Occipital lobe (tissue), 2 donors: ENCODE measurements around the gene NAV1. TPM values are rescaled to one million over a fixed set of nuclear protein-coding genes. Genes with fewer than 3 reads are reported as not detected.

ENCODE experiments used
- DNase-seq: peaks from one replicate; lab custom pipeline; 2025; lab: John Stamatoyannopoulos, UW
- total RNA-seq: library from RNA; depleted of rRNA; stranded (reverse); fragments of >200 nt; gene quantifications from one replicate; pipeline ENCODE4 v1.2.3, GENCODE V29; 2014

NAV1 gene
- total RNA-seq, 1 donor from 2014 or later, result 38.8 TPM

DNA sequence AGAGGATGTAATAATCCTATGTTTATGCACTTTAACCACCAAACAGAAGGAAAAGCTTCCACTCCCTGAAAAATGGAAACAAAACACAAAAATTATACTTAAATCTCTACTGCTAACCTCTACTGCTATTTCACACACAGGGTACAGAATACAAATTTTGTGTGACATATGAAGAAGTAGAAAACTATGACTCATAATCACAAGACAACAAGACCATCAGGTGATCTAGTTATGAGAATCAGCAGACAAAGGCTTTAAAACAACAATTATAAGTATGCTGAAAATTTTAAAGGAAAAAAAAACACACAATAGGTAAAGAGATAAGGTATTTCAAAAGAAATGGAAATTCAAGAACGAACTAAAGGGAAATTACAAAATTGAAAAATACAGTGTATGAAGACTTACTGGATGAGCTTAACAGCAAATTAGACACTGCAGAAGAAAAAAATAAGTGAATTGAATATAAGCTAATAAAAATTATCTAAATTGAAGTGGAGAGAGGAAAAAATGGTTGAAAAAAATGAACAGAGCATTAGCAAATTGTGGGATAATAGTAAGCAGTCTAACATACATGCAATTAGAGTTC is 13.6 kb upstream of the NAV1 start:
- no peak for DNase-seq

GRCh38 chr1:201527879-201528278 is 11.0 kb upstream of the NAV1 start:
- DNase-seq, result no peak

DNA sequence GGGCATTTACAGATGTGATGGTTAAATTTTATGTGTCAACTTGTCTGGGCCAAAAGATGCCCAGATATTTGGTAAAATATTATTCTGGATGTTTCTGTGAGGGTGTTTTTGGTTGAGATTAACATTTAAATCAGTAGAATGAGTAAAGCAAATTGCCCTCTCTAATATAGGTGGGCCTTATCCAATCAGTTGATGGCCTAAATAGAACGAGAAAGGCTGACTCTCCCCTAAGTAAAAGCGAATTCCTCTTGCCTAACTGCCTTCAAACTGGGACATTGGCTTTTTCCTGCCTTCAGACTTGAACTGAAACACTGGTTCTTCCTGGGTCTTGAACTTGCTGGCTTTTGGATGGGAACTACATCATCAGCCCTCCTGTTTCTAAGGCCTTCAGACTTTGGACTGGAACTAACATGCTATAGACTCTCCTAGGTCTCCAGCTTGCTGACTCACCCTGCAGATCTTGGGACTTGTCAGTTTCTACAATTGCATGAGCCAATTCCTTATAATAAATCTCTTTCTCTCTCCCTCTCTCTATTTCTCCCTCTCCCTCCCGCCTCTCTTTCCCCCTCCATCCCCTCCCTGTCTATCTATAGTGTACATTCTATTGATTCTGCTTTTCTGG is 10.2 kb upstream of the NAV1 start:
- DNase-seq, result no peak

GRCh38 chr1:201530741-201531531 is 8.0 kb upstream of the NAV1 start:
- peak; percentile 78 for DNase-seq

DNA sequence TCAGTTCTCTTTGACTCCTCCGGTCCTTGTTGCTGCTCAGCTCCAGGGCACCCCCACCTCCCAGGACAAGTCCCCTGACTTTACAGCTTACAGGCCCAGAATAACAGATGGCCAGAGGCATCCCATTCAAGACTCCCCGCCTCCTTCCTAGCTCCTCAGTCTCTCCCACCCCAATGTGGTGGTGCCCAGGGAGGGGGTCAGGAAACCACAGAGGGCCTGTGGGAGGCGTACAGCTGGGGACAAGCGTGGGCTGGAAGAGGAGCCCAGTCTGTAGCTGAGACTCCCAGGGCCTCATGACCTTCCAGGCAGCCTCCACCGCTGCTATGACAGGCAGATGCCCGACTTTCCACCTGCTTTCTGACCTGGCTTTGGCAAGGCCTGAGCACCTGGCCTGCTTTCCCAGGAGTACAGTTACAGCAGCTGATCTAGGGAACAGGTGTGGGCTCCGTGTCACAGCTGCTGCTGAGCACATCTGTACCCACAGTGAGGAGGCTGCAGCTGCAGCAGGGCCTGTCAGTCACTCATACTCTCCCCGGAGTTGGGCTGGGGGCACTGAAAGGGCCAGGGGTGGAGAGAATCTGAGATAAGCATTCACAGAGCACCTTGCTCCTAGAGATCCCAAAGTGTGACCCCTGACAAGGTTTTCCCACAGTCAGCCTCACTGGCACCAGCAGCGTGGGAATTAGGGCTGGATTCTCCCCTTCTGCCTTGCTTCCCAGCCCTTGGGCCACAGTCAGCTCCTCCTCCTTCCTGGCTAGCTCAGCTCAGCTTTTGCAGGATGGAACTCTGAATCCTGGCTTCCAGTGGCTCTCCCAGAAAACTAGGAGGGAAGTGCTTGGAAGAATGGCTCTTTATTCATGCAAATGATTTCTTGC is 7.1 kb upstream of the NAV1 start:
- DNase-seq, result no peak

- DNase-seq, result no peak
Measured at GRCh38 chr1:201533836-201534235, 5.1 kb upstream of the NAV1 start.

GRCh38 chr1:201535046-201535918 is 3.6 kb upstream of the NAV1 start:
- no peak for DNase-seq

DNA sequence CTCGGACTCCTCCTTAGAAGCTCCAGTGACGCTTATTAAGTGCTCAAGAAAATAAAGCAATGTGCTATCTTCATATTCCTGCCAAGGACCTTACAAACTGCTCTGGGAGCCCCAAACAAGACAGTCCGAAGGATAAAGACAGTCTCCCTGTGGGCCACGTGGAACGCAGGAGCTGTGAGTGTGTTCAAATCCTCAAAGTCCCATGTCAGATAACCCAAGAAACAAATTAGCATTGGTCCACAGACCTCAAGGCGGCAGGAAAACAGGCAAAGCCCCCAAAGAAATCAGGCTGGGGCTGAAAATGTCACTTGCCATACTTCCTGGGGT is 3.0 kb upstream of the NAV1 start:
- no peak for DNase-seq

DNA sequence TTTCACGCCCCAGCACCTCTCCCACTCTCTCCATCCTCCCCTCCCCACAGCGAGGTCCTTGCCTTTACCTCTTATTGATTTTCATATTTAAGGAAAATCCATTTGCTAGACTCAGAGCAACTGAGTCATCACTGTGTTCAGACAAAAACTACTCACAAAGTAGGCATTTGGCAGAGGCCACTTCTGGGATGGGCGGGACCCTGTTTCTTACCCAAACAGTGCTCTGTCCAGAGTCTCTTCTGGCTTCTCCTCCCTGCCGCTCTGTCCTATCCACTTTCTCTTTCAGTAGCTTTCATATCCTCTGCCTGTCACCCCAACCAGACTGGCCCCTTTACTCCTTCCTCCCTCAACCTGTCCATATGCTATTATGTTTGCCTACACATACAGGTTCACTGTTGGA is 2.4 kb upstream of the NAV1 start:
- DNase-seq, result no peak

DNA sequence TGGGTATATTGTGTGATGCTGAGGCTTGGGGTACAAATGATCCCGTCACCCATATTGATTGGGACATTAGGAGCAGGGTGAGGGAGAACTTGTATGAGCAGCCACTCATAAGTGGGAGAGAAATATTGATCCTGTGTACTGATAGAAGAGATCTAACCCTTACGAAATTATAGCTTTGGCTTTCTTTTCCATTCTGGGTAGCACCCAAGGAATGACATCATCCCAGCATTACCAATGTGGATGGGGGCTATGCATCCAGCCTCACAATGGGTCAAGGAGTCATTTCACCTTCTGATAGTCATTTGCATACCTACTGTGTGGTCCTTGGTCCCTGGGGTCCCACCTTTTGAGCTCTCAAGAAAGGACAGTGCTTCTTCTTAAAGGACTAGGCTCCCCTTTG is 1.9 kb upstream of the NAV1 start:
- no peak for DNase-seq

DNA sequence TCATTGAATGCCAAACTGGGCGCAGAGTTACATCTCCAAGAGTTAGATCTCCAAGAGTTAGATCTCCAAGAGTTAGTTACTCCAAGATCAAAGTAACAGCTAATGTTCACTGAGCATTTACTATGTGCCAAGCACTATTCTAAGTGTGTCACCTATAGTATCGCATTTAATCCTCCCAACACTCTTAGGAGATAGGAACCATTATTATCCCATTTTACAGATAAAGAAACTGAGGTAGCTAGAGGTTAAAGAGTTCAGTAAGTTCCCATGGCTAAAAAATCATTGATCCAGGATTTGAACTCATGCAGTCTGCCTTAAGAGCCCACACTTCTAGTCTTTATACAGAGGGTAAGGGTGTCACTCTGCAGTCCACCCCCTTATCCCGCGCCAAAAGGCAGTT is 1.5 kb upstream of the NAV1 start:
- no peak for DNase-seq

GRCh38 chr1:201537891-201538611 is 876 bp upstream of the NAV1 start:
- DNase-seq, result no peak

DNA sequence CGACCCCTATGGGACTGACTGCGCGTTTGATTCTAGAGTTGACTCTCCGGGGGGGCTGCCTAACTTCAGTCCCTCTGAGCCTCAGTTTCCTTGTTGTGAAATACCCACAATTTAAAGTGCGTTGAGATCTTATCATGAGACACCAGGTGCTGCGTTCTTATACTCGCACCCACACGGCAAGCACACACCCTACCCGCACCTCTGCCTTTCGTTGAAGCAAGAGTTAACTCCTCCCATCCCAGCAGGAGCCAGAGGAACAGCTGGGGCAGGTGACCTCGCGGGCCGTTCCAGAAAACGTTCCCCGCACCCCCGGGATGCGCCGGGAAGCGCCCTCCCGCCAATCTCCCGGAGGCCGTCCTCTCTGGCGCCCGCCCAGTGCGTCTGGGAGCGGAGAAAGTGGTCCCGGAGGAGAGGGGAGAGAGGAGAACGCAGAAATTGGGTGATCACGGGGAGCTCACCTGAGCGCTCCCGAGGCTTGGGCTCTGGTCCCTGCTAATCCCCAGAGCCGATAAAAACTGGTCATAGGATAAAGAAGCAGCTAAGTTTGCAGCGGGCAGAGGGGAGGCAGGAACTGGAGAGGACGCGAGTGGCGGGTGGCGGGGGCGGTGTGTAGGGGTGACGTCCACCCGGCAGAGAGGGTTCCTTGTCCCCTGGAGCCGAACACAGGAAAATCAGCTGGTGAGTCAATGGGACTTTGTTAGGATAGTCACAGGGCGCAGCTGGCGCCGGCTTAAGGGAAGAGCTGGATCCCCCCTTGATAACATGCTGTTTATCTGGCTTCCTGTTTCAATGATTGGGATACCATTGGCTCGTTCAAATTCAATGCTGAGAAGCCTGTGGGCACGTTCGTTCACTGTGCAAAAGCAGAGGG is 869 bp downstream of the NAV1 start:
- peak; percentile 77 for DNase-seq

GRCh38 chr1:201540846-201541735 is 2.2 kb downstream of the NAV1 start:
- DNase-seq, result no peak

GRCh38 chr1:201542309-201543035 is 3.5 kb downstream of the NAV1 start:
- no peak for DNase-seq

GRCh38 chr1:201543871-201544642 is 5.1 kb downstream of the NAV1 start:
- no peak for DNase-seq

DNA sequence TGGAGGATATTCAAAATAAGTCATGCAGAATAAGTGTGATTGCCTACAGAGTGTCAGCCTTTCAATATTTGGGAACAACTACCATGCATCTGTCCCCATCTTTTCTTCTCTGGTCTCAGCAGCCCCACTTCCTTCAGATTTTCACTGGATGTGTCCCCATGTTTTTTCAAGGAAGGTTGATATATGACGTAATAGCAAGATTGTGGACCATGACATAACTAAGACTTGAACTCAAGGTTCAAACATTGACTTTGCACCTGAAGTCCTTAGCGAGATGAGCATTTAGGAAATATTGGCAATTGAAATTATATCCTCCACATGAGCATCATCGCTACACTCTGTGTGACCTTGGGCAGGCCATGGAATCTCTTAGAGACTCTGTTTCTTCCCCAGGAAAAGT is 5.8 kb downstream of the NAV1 start:
- DNase-seq, result no peak
